HG03064 (cell line): ENCODE measurements around the gene CEP126.

Source experiments
- ATAC-seq: cut with Tn5 transposase; IDR thresholded peaks from one replicate; pipeline ENCODE4 v1.9.1; 2021; ENCODE audit warnings: low read depth; ENCODE audit not compliant: unreplicated experiment

CEP126 gene

DNA sequence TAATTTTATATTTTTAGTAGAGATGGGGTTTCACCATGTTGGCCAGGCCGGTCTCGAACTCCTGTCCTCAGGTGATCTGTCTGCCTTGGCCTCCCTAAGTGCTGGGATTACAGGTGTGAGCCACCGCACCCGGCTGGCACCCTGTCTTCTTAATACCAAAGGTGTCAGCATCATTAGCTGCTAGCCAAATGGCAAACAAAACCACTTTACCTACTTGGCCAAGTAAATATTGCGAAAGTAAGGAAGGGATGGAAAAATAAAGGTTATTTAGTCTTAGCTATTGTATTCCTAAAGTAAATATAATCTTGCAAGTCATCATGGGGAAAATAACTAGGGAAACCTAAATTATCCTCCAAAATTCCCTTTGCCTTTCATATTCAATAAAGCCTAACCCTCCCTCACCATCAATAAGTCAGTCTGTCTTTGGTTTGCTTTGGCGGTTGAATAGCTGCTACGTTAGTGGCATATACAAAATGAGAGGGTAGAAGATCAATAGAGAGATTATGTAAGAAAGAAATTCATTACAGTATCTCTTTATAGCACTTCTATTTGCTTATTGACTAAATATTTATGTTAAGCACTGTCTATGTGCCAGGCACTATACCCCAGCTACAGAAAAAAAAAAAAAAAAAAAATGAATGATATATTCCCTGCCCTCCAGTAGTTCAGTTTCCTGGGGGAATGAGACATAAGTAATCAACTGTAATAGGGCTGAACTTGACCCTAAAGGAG, 92.2 kb downstream of the CEP126 start:
- no peak for ATAC-seq

DNA sequence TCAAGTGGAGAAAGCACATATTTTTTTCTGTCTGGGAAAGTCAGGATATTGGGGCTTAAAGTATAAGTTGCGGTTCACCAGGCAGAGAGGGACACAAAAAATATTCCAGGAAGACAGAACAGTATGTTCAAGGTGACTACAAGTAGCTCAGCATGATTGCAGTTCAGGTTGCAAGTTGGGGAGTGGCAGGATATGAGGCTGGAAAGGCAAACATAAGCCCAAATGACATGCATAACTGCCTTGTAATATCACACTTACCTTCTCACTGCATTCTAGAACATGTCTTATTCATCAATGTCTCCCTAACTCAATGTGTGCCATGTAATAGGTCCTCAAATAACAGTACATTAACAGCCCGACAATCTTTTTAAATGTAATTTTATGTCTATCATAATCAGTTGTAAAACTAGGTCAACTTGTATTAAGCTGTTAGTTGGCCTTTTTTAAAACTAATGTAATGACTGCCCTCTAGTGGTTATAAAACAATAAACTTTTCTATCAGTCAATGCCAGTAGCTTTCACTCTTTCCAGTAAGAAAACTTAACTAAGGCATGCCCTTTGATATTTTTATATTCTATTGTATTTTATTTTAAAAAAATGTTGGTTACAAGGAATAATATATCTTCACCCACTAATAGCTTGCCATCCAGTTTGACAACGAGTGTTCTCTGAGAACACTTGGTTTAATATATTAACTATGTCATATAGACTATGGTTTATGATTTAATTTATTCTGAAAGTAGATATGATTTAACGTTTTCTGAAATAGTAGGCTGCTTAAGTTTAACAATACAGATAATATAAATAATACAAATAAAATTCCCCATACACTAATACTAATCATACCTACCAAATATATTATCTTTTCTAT, 93.0 kb downstream of the CEP126 start:
- ATAC-seq = peak; percentile 79

DNA sequence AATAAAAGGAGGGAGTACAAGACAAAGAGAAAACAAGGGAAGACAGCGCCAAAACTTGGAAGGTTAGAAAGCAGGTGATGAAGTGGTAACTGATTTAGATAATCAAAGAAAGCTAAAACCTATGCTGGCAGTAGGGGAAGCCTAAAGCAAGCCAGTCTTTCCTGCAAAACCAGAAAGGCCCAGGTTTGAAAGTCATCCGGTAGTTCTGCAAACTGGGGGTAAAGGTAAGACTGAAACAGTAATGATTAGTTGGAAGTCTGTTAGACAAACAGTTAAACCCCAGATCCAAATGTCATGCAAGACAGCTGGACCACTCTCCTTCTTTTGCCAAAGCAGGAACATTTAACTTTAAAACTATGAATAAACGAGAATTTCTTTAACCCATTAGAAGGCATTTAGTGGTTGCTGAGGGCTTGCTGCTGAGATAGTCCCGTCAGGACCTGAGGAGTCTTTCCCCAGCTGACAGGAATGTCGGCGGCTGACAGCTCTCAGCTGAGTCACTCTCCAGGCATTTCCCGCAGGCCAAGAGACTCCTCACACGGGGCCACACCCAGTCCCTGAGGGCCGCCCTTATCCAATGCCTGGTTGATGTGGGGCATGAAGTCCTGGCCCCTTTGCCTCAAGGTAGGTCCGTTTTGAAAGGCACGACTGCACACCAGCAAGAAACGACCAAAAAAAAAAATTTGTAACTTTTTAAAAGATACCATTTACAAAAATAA, 96.1 kb downstream of the CEP126 start:
- no peak for ATAC-seq

GRCh38 chr11:102012946-102013345, 98.1 kb downstream of the CEP126 start:
- ATAC-seq = no peak

GRCh38 chr11:102014756-102015155, 99.9 kb downstream of the CEP126 start:
- ATAC-seq = no peak

- ATAC-seq = no peak
These were observed 102.2 kb downstream of the CEP126 start for GRCh38 chr11:102017026-102017425.

GRCh38 chr11:102026217-102026616, 111.4 kb downstream of the CEP126 start:
- ATAC-seq = no peak

DNA sequence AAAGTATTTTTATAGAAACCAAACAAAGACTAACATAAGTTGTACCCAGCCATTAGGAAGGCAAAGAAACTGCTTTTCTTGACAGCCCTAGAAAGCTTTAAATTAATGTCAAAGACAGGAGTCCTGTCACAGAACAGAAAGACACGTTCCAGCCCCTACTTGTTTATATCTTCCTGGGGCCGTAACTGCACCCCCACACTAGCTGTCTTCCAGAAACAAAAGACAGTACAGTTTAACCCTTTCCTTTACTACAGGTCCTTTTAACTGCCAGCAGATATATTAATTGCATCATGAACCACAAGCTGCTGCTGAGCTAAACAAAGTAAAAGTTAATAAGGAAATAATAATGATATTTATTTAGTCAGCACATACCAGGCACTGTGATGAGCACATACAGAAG, 112.1 kb downstream of the CEP126 start:
- no peak for ATAC-seq

DNA sequence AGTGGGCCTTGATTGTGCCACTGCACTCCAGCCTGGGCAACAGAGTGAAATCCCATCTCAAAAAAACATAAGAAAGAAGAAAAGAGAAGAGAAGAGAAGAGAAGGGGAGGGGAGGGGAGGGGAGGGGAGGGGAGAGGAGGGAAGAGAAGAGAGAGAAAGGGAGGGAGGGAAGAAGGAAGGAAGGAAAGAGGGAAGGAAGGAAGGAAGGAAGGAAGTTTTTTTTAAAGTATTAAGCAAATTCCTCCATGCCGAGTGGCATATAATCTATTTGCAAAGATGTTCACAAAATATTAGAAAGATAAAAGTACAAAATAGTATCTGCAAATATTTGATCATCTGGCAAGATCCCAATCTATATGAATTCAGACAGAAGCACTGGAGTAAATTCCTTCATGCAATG, 121.9 kb downstream of the CEP126 start:
- ATAC-seq = no peak

- ATAC-seq = no peak
These were observed 132.0 kb downstream of the CEP126 start for GRCh38 chr11:102046841-102047240.

GRCh38 chr11:102047305-102047924, 132.6 kb downstream of the CEP126 start, which contains the start of gene CFAP300:
CFAP300 (plus strand) TSS chr11:102047437; CDS start chr11:102047471, 34 bp downstream.
- ATAC-seq = no peak
